ENCODE data around the gene MGAT4C. TPM values are rescaled to one million over a fixed set of nuclear protein-coding genes. Genes with fewer than 3 reads are reported as not detected.

MGAT4C gene
- total RNA-seq, 2 donors from 2014 or later, result not detected

DNA sequence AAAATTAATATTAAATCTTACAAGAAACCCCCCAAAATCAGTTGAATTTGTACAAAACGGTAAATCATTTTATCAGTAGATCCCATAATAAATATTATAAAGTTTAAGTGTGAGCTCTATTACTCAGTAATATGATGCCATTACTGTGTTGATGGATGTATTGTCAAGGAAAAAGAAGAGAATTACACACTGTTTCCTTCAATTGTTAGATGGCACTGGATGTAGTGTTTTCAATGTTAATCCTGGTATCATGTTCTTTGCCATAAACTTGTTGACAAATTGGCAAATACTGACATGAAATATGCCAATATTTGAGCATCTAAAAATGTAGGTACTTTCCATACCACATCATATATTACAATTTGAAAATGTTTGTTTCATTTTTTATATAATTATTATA lies 280.5 kb downstream of the MGAT4C start:
- DNase-seq (ENCODE audit: low spot score in 2 of 2) (no peak), ATAC-seq (no peak)
- no peak overlapping the region for H3K27ac Mint-ChIP-seq
- no peaks in the 10 kb centered on the region for H3K36me3 Mint-ChIP-seq
- H3K9me3 Mint-ChIP-seq, result peaks cover 0 to 4% of the 10 kb centered on the region in 2 donors

DNA sequence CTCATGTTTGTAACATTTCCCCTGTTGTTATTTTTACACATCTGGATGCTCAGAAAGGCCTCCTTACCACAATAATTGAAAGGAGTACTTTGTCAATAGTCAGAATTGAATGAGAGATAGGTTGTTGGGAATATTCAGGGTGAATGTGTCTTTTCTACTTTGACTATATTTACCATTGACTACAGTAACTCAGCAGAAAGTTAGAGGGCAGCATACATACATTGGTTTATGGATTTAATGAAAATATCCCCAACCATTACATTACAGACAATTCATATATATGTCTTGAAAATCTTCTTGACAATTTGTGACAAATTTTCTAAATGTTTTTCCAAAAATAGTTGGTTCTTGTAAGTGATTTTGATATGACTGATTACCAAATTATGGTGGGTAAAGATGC lies 284.4 kb downstream of the MGAT4C start:
- no peaks in the 10 kb centered on the region for H3K36me3 Mint-ChIP-seq
- no peak for DNase-seq (ENCODE audit: low spot score in 2 of 2)
- ATAC-seq, result no peak
- H3K9me3 Mint-ChIP-seq, result no peaks in the 10 kb centered on the region
- H3K27ac Mint-ChIP-seq, result no peak overlapping the region

DNA sequence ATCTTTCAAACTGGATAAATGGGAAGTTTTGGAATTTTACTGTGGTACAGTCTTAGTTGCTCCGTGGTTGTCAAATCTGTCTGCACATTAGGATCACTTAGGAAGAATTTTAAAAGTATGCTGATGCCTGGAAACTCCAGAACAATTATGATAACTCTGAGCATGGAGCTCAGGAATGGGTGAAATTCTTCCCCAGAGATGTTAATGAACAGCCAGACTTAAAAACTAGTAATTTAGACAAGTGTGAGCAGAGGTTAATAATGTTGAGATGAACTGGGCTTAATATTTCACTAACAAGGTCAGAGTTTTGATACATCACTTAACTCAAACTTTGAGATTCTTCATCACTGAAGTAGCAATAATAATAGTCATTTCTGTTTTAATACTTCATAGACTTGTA lies 287.6 kb downstream of the MGAT4C start:
- Mint-ChIP-seq H3K27ac (no peak overlapping the region), H3K36me3 (no peaks in the 10 kb centered on the region), H3K9me3 (no peaks in the 10 kb centered on the region)
- no peak for DNase-seq (ENCODE audit: low spot score in 2 of 2)
- no peak for ATAC-seq

DNA sequence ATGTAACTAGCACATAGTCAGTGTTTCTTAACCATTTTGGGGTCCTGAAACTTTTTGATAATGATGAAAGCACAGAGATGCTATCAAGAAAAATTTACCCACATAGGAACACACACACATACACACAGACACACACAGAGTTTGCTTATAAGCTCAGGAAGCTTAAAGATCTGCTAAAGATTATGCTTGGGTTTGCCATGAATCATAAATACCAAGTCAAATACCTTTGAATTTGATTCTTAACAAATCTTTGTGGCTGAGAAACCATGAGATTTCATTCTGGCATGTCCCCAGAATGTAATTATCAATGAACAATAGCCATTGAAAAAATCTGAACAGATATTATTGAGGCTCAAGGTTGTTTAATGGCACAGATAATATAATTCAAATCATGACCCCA lies 292.9 kb downstream of the MGAT4C start:
- Mint-ChIP-seq H3K36me3 (no peaks in the 10 kb centered on the region), H3K27ac (no peak overlapping the region), H3K9me3 (no peaks in the 10 kb centered on the region)
- no peak for DNase-seq (ENCODE audit: low spot score in 2 of 2)
- no peak for ATAC-seq

DNA sequence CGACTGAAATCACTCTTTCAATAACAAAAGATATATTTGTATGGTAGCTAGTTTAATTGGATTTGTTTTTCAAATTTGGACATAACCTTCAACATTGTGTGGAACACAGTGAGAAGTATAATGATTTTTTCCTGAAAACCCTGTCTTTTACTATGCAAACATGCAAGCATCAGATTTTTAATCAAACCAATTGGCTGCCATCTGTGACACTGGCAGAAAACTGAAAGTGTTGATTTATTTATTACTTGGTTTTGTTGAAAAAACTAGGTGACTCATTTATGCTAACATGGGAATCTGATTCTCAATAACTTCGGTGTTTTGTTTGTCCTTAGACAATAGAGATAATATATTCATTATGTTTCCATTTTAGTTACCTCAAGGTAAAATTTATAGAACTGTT lies 300.1 kb downstream of the MGAT4C start:
- no peak overlapping the region for H3K27ac Mint-ChIP-seq
- no peak for DNase-seq (ENCODE audit: low spot score in 2 of 2)
- no peak for ATAC-seq
- no peaks in the 10 kb centered on the region for H3K36me3 Mint-ChIP-seq
- no peaks in the 10 kb centered on the region for H3K9me3 Mint-ChIP-seq

DNA sequence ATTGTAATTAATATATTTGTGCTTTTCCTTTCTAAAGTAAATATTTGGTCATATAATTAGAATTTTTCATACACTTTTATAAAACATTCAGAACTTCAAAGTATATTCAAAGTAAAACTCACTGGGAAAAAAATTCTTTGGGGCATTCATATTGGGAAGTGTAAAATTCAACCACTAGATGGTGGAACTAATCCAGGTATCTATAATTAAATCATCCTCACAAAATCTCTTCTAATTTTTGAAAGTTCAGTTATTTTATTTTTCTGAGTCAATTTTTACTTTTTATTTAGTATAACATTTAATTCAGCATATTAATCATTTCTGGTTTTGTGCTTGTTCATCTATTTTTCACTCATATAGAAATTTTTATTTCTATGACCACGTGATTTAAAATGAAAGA lies 301.1 kb downstream of the MGAT4C start:
- DNase-seq (ENCODE audit: low spot score in 2 of 2), result no peak
- ATAC-seq, result no peak
- Mint-ChIP-seq H3K27ac (no peak overlapping the region), H3K9me3 (no peaks in the 10 kb centered on the region), H3K36me3 (no peaks in the 10 kb centered on the region)

DNA sequence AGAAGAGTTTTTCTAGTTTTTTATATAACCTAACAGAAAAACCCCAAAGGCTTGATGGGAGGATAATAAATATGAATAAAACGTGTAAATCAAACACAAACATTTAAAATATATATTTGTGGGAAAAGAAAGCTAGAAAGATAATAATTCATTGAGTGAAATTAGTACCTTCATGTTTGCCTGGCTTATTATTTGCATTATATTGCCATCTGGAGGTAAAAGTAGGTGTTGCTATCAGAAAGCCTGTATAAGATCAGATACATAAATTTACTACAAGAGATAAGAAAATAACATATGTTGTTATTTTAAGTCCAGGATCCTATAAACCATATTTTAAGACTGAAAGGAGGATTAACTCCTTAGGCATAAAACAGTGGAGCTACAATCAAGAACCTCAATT lies 304.4 kb downstream of the MGAT4C start:
- Mint-ChIP-seq H3K36me3 (no peaks in the 10 kb centered on the region), H3K27ac (no peak overlapping the region), H3K9me3 (peaks cover 4 to 5% of the 10 kb centered on the region in 2 donors)
- ATAC-seq (no peak), DNase-seq (ENCODE audit: low spot score in 2 of 2) (no peak)

DNA sequence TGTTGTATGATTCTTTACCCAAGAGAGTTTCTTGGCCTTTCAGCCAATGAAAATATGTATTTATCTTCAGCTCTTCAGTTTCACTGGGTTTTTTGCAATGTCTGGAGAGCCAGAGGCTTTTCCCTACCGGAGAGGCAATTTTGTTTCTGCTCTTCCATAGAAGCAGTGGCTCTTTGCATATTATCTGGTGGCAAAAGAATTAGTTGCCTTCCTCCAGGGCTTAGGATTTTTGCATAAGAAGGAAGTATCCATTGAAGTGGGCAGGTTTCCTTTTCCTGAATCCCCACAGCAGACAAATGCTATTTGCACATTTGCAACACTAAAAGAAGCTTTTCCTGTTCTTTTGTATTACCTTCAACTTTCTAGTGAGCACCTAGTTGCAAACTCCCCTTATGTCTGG lies 306.9 kb downstream of the MGAT4C start:
- DNase-seq (ENCODE audit: low spot score in 2 of 2) (no peak), ATAC-seq (no peak)
- no peak overlapping the region for H3K27ac Mint-ChIP-seq
- H3K36me3 Mint-ChIP-seq, result no peaks in the 10 kb centered on the region
- peaks cover 4 to 10% of the 10 kb centered on the region in 2 donors for H3K9me3 Mint-ChIP-seq

DNA sequence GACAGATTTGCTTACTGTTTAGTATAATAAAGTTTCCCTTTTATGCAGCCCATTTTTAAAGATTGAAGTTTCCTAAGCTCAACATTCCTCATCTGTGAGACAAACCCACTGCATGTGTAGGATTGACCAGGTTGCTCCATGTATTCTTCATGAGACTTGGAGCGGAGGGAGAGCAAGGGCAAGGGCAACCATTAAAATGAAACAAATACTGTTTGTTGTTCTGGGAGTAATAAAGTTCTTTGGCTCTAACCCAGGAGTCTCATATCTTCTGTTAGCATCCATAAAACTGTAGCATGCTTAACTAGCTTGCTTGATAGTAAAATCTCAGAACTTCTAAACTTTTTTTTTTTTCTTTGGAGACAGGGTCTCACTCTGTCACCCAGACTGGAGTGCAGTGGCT lies 307.9 kb downstream of the MGAT4C start:
- H3K36me3 Mint-ChIP-seq, result no peaks in the 10 kb centered on the region
- DNase-seq (ENCODE audit: low spot score in 2 of 2) (no peak), ATAC-seq (no peak)
- no peak overlapping the region for H3K27ac Mint-ChIP-seq
- H3K9me3 Mint-ChIP-seq, result peaks cover 4 to 10% of the 10 kb centered on the region in 2 donors

DNA sequence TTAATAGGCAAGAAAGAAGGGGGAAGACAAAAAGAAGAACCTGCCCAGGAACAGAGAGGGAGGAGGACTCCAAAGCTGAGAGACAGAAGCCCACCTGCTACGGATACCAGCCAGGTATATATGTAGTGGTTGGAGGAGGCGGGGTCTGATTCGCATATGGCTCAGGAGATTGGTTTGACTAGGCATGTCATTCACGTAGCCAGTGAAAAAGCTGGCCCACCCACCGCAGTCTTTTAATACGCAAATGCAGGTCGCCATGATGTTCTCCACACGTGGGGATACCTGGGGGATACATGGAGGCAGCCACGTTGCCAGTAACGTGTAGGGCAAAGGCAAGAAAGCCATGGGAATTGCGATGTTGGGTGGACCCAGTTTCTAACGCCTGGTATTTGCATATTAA lies 308.9 kb downstream of the MGAT4C start:
- Mint-ChIP-seq H3K27ac (no peak overlapping the region), H3K9me3 (peaks cover 4 to 10% of the 10 kb centered on the region in 2 donors), H3K36me3 (no peaks in the 10 kb centered on the region)
- ATAC-seq, result no peak
- DNase-seq (ENCODE audit: low spot score in 2 of 2), result no peak

DNA sequence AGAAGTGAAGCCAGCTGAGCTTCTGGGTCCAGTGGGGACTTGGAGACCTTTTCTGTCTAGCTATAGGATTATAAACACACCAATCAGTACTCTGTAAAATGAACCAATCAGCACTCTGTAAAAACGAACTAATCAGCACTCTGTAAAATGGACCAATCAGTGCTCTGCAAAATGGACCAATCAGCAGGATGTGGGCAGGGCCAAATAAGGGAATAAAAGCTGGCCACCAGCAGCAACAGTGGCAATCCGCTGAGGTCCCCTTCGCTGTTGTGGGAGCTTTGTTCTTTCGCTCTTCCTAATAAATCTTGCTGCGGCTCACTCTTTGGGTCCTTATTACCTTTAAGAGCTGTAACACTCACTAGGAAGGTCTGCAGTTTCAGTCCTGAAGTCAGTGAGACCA lies 309.8 kb downstream of the MGAT4C start:
- no peak for DNase-seq (ENCODE audit: low spot score in 2 of 2)
- H3K9me3 Mint-ChIP-seq, result peaks cover 4 to 10% of the 10 kb centered on the region in 2 donors
- no peak overlapping the region for H3K27ac Mint-ChIP-seq
- no peaks in the 10 kb centered on the region for H3K36me3 Mint-ChIP-seq
- ATAC-seq, result no peak

DNA sequence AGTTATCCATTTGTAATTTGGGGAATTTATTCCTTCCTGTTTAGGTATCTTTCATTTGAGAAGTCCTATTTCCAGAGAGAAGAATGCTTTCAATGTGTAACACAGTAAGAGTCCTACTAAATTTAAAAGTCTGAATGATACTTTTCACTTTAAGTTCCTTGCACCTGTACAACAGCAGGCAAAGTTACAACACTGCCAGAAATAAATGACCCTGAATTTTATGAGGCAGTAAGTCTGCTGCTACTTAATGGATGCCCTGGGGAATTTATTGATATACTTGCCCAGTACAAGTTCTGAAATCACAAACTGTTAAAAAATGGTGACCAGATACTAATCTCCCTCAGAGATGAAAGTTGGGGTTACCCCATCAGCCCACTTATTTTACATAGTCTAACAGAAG lies 329.0 kb downstream of the MGAT4C start:
- Mint-ChIP-seq H3K27ac (no peak overlapping the region), H3K36me3 (no peaks in the 10 kb centered on the region), H3K9me3 (no peaks in the 10 kb centered on the region)
- DNase-seq (ENCODE audit: low spot score in 2 of 2), result no peak
- no peak for ATAC-seq

DNA sequence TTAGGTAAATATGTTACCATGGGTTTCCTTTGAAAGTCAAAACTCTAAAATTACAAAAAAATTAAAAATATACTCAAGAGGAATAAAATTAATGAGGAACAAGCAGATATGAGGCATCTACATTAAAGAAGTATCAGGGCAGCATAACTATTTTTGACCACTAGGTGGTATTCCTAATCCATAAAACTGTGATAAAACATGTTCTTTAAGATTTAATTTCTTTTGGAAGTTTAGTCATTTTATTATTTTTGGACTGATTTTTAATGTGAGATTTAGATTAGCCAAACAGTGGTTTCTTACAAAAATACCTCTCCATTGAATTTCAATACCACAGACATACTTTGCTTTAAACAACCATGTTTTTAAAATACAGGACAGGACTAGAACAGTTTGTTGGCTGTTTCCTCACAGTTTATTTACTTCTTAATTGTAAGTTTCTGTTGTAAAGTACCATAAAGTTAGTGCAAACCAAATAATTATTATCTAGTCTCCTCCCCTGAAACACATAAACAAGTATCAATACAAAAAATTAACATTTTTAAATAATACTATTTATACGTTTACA lies 332.3 kb downstream of the MGAT4C start:
- DNase-seq (ENCODE audit: low spot score in 2 of 2) (no peak), ATAC-seq (no peak)
- Mint-ChIP-seq H3K27ac (no peak overlapping the region), H3K9me3 (no peaks in the 10 kb centered on the region), H3K36me3 (no peaks in the 10 kb centered on the region)

DNA sequence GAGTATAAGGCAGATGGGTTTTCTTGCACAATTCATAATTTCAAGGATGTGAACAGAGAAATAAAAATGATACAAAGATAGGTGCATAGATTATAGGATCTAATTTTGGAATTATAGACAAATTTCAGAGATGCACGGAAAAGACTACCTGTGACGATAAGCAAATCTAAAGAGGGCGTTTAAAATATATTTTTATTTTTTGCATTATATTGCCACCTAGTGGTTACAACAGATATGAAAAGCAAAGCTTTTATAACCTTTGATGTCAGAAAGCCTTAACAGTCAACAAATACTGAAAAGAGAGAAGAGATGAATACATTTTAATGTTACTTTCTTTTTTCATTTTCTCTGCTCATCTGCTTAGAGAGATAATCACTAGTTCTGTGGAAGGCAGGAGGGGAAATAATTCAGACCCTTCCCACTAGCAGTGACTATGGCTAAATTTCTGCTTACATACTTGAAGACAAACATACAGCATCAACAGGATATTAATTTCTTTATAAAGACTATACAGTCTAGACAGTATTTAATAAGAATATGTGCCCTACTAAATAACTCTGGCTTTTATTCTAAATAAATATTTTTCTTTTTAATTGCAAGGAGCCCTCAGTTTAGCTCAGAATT lies 335.8 kb downstream of the MGAT4C start:
- H3K9me3 Mint-ChIP-seq, result no peaks in the 10 kb centered on the region
- H3K36me3 Mint-ChIP-seq, result no peaks in the 10 kb centered on the region
- DNase-seq (ENCODE audit: low spot score in 2 of 2) (no peak), ATAC-seq (no peak)
- no peak overlapping the region for H3K27ac Mint-ChIP-seq

All from activated naive CD4-positive, alpha-beta T cell treated with anti-CD3 and anti-CD28 coated beads, Interleukin-2, amount 50 U/mL, for 72 hours (primary cell).